Gastrocnemius medialis (tissue), 4 donors: ENCODE data around the gene DOC2B.

ENCODE experiments used
- CTCF ChIP-seq, 5 experiments: fragments of 450-650 bp in 3 of 5; fragments of 200-600 bp in 2 of 5; sonication (generic) in 2 of 5; IDR thresholded peaks in 4 of 5; conservative IDR thresholded peaks in 1 of 5; 1 replicate in 4 of 5; 2 replicates in 1 of 5; pipeline ENCODE4 v1.5.1; 2016 to 2019; ENCODE audit warnings: antibody characterized with exemption in 5 of 5, mild to moderate bottlenecking in 3 of 5, moderate library complexity in 3 of 5
- POLR2A ChIP-seq, 2 donors: fragments of 450-650 bp; IDR thresholded peaks; one replicate each; pipeline ENCODE4 v1.6.1; 2017; ENCODE audit warnings: antibody characterized with exemption in 2 of 2, mild to moderate bottlenecking in 2 of 2, moderate library complexity in 2 of 2

GRCh38 chr17:204427-205147, 23.1 kb upstream of the DOC2B start:
- TF ChIP-seq CTCF (IDR thresholded peaks at IDR 0.05 in 4 of 5, conservative IDR thresholded peaks at IDR 0.05 in 1 of 5) (no peak), POLR2A (IDR thresholded peaks at IDR 0.05) (no peak)
